B cell (primary cell): ENCODE results near the gene PHACTR3.

Experiments used
- CTCF ChIP-seq: fragments of 200-600 bp; IDR thresholded peaks from one replicate; pipeline ENCODE4 v1.8.0; 2022; ENCODE audit warnings: antibody characterized with exemption, mild to moderate bottlenecking
- EZH2 ChIP-seq: IDR thresholded peaks from 2 replicates; pipeline ENCODE4 v1.6.1; 2012; ENCODE audit warnings: borderline replicate concordance, low read depth, mild to moderate bottlenecking, moderate library complexity, low read length; ENCODE audit not compliant: insufficient read depth, poor library complexity, severe bottlenecking

DNA sequence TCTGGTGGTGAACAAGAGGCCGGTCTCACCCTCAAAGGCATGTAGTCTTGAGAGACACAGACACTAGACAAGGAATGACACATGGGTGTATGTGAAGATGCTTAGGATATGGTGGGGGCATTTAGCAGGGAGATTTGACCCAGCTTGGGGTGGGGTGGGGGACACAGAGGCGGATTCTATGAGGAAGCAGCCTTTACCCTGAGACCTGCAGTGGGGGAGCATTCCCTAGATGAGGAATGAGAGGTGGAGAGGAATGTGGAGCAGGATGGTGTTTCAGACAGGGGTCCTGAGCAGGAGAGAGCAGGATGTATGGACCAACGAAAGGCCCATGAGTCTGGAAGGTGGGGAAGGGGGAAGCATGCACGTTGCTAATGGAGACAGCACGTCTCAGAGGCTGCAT is 57.8 kb downstream of the PHACTR3 start:
- no peak for TF ChIP-seq EZH2
- no peak for TF ChIP-seq CTCF
